Activated CD4-positive, alpha-beta T cell treated with anti-CD3 and anti-CD28 coated beads for 36 hours (primary cell): Measurements from ENCODE around the gene POLR3K. TPM values are rescaled to one million over a fixed set of nuclear protein-coding genes. Genes with fewer than 3 reads are reported as not detected.

ENCODE experiments used
- ATAC-seq: fragments of 200-7000 bp; cut with Tn5 transposase; one replicate; pipeline ENCODE4 v1.10.0; 2021; ENCODE audit warnings: mild to moderate bottlenecking, moderate library complexity
- CTCF ChIA-PET: fragments of 350-600 bp; sonication (Branson Sonifier 250); formaldehyde crosslinking; loops from one replicate; lab custom pipeline; 2021; ENCODE audit warnings: antibody characterized with exemption; lab: Charles Lee
- POLR2A ChIA-PET: fragments of 350-600 bp; sonication (Branson Sonifier 250); formaldehyde crosslinking; loops from one replicate; lab custom pipeline; 2021; ENCODE audit warnings: antibody characterized with exemption, inconsistent platforms; lab: Charles Lee
- DNase-seq: peaks from one replicate; pipeline ENCODE4 v3.0.0-alpha.2; 2020
- H3K27ac Mint-ChIP-seq: one replicate; pipeline ENCODE4 v1.8.0; 2021; ENCODE audit warnings: mixed read lengths
- H3K27me3 Mint-ChIP-seq: one replicate; pipeline ENCODE4 v1.8.0; 2021; ENCODE audit warnings: mixed read lengths
- H3K36me3 Mint-ChIP-seq: one replicate; pipeline ENCODE4 v1.8.0; 2021; ENCODE audit warnings: low read depth, mixed read lengths
- H3K4me1 Mint-ChIP-seq: one replicate; pipeline ENCODE4 v1.8.0; 2021; ENCODE audit warnings: mixed read lengths
- H3K4me3 Mint-ChIP-seq: one replicate; pipeline ENCODE4 v1.8.0; 2021; ENCODE audit warnings: mild to moderate bottlenecking, moderate library complexity, mixed read lengths
- H3K9me3 Mint-ChIP-seq: one replicate; pipeline ENCODE4 v1.8.0; 2021; ENCODE audit warnings: low read depth, mixed read lengths
- intact Hi-C, 2 experiments: fragments of 100-400 bp; cut with DNase I in 1 of 2; cut with micrococcal nuclease in 1 of 2; formaldehyde crosslinking; loops; one replicate each; pipeline versions ENCODE4 v1.14.2 to v1.15.1; 2022 to 2024; cut with DNase I, micrococcal nuclease
- total RNA-seq, 2 experiments: library from RNA; stranded (reverse); gene quantifications; one replicate each; pipeline ENCODE4 v1.2.3, GENCODE V29; 2021

Gene POLR3K
- total RNA-seq, 2 experiments from 2014 or later: 31.9 to 46.8 TPM

DNA sequence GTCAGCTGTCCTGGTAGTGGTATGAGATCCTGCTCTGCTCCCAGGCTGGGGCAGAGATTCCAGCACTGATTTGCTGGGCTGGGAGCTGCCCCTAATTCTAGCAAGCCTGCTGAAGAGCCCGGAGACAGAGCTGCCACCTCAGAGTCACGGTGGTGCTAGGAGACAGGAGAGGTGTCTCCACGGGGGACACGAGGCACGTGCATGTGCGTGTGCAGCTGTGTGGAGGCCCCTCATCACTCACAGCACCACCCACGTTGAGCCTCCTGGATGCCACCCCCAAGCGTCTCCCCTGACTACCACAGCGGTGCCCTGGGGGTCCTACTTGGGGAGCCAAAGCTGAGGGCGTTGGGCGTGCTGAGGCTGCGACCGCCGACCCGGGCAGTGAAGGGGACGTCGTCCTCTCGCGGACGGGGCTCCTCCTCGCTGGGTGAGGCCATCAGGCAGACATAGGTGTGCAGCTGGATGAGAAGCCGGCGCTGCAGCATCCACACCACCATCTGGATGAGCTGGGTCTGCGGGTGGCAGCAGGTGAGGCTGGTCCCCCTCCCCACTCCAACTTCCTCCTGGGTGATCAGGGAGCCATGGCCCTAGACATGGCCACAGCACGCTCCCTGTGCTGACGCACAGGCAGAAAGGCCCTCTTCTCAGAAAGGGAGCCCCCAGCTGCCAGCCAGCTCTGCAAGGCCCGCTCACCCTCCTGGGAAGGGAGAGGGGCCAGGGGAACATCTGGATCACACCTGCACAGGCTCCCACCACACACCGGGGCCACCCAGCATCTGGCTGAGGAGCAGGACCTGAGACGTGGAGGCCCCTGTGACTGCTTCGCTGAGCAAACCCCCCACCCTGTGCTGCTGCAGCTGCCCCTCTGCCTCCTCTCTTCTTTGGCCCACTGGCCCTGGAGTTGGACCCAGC lies 36.2 kb upstream of the POLR3K start:
- H3K9me3 Mint-ChIP-seq: no peaks in the 10 kb centered on the region
- ATAC-seq (no peak), DNase-seq (no peak)
- H3K27me3 Mint-ChIP-seq: no peaks in the 10 kb centered on the region
- ChIA-PET POLR2A (no interaction called here), CTCF (interaction anchor here (10.8 kb wide), 1 partner anchor 22 kb away, joined by 214 read pairs; the partner anchor contains the start of gene RHBDF1)
- intact Hi-C loops: no loop called here
- H3K36me3 Mint-ChIP-seq: peaks cover 19% of the 10 kb centered on the region
- no peak overlapping the region for H3K27ac Mint-ChIP-seq
- no peak overlapping the region for H3K4me3 Mint-ChIP-seq
- peaks cover 10% of the 10 kb centered on the region for H3K4me1 Mint-ChIP-seq

- DNase-seq (no peak), ATAC-seq (no peak)
- no peaks in the 10 kb centered on the region for H3K27me3 Mint-ChIP-seq
- H3K27ac Mint-ChIP-seq: no peak overlapping the region
- ChIA-PET CTCF (interaction anchor here (10.8 kb wide), 1 partner anchor 21 kb away, joined by 214 read pairs; the partner anchor contains the start of gene RHBDF1), POLR2A (no interaction called here)
- peaks cover 28% of the 10 kb centered on the region for H3K36me3 Mint-ChIP-seq
- H3K4me3 Mint-ChIP-seq: no peak overlapping the region
- H3K4me1 Mint-ChIP-seq: peaks cover 20% of the 10 kb centered on the region
- intact Hi-C loops: no loop called here
- no peaks in the 10 kb centered on the region for H3K9me3 Mint-ChIP-seq
Observed at GRCh38 chr16:88613-89012, 35.2 kb upstream of the POLR3K start.

DNA sequence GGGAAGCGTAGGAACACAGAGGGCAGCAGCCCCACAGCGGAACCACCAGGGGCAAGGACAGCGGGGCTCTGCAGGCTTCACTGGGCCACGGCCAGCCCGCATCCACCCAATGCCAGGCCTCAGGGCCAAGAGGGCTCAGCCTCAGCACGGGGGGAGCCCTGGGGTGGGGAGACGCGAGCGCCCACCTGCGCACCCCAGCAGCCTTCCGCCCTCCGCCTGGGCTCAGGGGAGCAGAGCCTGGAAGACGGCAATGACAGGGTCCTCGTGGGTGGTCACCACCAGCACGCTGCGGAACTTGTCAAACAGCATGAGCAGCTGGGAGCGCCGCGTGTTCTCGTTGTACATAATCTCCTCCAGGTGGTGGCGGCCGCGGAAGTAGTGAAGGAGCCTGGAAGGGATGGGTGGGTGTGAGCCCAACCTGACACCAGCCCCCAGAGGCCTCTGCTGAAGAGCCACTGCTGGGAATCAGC lies 33.1 kb upstream of the POLR3K start:
- no peak overlapping the region for H3K27ac Mint-ChIP-seq
- no peak for DNase-seq
- H3K4me3 Mint-ChIP-seq: no peak overlapping the region
- no peaks in the 10 kb centered on the region for H3K9me3 Mint-ChIP-seq
- ATAC-seq: no peak
- intact Hi-C loops: no loop called here
- H3K4me1 Mint-ChIP-seq: peaks cover 30% of the 10 kb centered on the region
- CTCF ChIA-PET: interaction anchor here (0.5 to 1.3 kb wide), 3 partner anchors 18 to 21 kb away, joined by 3 to 5 read pairs (median 4); no protein-coding TSS in a partner anchor
- no peaks in the 10 kb centered on the region for H3K27me3 Mint-ChIP-seq
- H3K36me3 Mint-ChIP-seq: peaks cover 29% of the 10 kb centered on the region
- POLR2A ChIA-PET: no interaction called here

DNA sequence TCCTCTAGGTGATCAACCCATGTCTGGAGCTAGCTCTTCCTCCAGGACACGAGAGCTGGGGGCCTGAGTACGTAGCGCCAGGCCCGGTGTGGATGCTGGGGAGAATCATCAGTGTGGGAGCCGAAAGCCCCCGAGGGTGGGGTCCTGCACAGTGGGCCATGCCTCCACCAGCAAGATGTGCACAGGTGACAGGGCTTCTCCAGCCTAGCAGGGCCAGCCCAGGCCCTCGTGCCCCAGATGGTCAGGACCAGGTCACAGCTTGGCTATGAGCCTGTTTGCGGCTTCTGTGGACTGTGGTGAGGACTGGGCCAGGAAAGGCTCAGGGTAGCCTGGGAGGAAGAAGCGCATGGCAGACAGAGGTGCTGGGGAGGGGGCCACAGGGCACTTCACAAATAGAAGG lies 32.5 kb upstream of the POLR3K start:
- POLR2A ChIA-PET: no interaction called here
- CTCF ChIA-PET: interaction anchor here (1.4 to 3.0 kb wide), 3 partner anchors 11 to 20 kb away, joined by 3 to 16 read pairs (median 10); no protein-coding TSS in a partner anchor
- Mint-ChIP-seq H3K4me3 (no peak overlapping the region), H3K4me1 (peaks cover 30% of the 10 kb centered on the region), H3K27me3 (no peaks in the 10 kb centered on the region), H3K27ac (peak overlapping the region; percentile 42), H3K9me3 (no peaks in the 10 kb centered on the region), H3K36me3 (peaks cover 29% of the 10 kb centered on the region)
- intact Hi-C loops: no loop called here
- DNase-seq (no peak), ATAC-seq (no peak)

- ATAC-seq (no peak), DNase-seq (no peak)
- ChIA-PET POLR2A (no interaction called here), CTCF (interaction anchor here (1.4 to 3.0 kb wide), 3 partner anchors 12 to 20 kb away, joined by 3 to 16 read pairs (median 10); no protein-coding TSS in a partner anchor)
- peaks cover 30% of the 10 kb centered on the region for H3K4me1 Mint-ChIP-seq
- no peaks in the 10 kb centered on the region for H3K9me3 Mint-ChIP-seq
- intact Hi-C loops: no loop called here
- H3K36me3 Mint-ChIP-seq: peaks cover 27% of the 10 kb centered on the region
- peak overlapping the region; percentile 87 for H3K27ac Mint-ChIP-seq
- no peak overlapping the region for H3K4me3 Mint-ChIP-seq
- H3K27me3 Mint-ChIP-seq: no peaks in the 10 kb centered on the region
Observed at GRCh38 chr16:85407-85782, 32.0 kb upstream of the POLR3K start.

DNA sequence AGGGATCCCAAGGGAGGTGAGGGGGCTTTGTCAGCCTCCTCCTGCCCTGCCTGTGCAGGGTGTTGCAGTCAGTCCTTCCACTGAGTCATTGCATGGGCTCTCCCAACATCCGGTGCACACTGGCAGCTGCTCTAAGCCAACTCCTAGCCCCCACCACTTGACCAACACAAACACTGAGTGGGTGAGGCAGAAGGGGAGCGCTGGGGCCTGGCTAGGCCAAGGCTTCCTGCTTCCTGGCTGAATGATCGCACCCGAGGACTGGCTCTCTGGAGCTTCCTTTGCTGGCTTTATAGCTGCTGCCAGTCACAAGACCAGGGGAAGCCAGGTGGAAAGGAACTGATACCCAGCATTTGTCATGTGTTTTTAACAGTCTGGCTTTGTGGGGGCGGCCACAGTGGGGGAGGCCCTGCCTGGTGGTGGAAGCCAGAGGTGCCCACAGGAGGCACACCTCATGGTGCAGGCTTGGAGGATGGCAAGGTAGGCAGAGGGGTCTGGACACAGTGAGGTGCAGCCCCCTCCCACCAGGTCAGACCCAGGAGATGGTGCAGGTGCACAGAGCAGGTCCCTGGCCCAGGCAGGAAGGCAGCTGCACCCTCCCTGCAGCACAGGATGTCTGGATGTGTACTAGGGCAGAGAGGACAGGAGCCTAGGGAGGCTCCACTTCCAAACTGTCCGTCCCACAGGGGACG lies 31.5 kb upstream of the POLR3K start:
- H3K4me1 Mint-ChIP-seq: peaks cover 31% of the 10 kb centered on the region
- ATAC-seq (peak; percentile 92), DNase-seq (peak; percentile 85)
- POLR2A ChIA-PET: interaction anchor here (0.5 kb wide), 1 partner anchor 22 kb away, joined by 4 read pairs; no protein-coding TSS in a partner anchor
- H3K9me3 Mint-ChIP-seq: no peaks in the 10 kb centered on the region
- H3K27ac Mint-ChIP-seq: peak overlapping the region; percentile 87
- H3K36me3 Mint-ChIP-seq: peaks cover 26% of the 10 kb centered on the region
- intact Hi-C loops: loop anchor here in 1 of 2 experiments (1.0 kb wide), 1 partner anchor 150 kb away; no protein-coding TSS in a partner anchor
- CTCF ChIA-PET: interaction anchor here (1.4 to 3.0 kb wide), 3 partner anchors 12 to 19 kb away, joined by 3 to 16 read pairs (median 10); no protein-coding TSS in a partner anchor
- peak overlapping the region; percentile 32 for H3K4me3 Mint-ChIP-seq
- no peaks in the 10 kb centered on the region for H3K27me3 Mint-ChIP-seq

DNA sequence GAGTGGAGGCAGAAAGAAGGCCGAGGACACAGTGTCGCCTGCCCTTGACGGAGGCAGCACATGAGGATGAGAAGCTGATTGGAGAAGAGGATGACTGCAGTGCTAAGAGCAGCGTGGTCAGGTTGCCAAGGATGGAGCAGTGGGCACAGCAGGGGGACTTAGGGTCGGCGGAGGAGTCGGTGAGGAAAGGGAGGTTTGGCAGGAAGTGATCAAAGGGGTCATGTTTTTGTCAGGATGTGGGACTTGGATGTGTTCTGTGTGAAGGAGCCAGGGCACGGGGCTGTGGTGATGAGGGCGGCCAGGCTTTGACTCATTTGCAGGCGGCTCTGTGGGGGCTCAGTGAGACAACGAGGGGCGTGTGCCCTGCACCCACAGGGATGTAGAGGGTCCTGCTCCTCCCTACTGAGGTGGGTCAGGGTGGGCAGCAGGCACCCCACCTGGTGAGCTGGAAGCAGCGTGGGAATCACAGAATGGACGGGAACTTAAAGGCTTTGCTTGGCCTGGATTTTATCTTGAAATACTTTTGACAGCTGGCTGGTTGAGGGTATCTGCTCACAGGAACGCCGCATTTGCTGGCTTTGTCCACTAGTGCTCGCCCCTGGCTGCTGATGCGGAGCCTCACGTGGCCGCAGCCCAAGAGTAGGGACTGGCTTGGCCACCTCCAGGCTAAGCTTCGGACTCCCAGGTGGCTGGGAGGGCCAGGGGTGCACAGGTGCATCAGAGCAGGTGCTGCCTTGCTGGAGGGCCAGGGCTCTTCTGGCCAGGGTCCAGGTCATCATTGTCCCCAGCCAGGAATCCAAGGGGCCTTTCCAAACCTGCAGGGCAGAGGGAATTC lies 30.6 kb upstream of the POLR3K start:
- H3K36me3 Mint-ChIP-seq: peaks cover 26% of the 10 kb centered on the region
- peaks cover 36% of the 10 kb centered on the region for H3K4me1 Mint-ChIP-seq
- no peaks in the 10 kb centered on the region for H3K9me3 Mint-ChIP-seq
- intact Hi-C loops: loop anchor here in 1 of 2 experiments (1.0 kb wide), 1 partner anchor 151 kb away; no protein-coding TSS in a partner anchor
- ChIA-PET CTCF (interaction anchor here (0.7 to 3.0 kb wide), 4 partner anchors 13 to 18 kb away, joined by 3 to 16 read pairs (median 6); no protein-coding TSS in a partner anchor), POLR2A (interaction anchor here (0.5 kb wide), 1 partner anchor 23 kb away, joined by 4 read pairs; no protein-coding TSS in a partner anchor)
- H3K27me3 Mint-ChIP-seq: no peaks in the 10 kb centered on the region
- peak overlapping the region; percentile 87 for H3K27ac Mint-ChIP-seq
- ATAC-seq (peak; percentile 16), DNase-seq (peak; percentile 46)
- H3K4me3 Mint-ChIP-seq: no peak overlapping the region

GRCh38 chr16:83060-83603 lies 29.7 kb upstream of the POLR3K start:
- Mint-ChIP-seq H3K27me3 (no peaks in the 10 kb centered on the region), H3K4me1 (peaks cover 40% of the 10 kb centered on the region), H3K4me3 (no peak overlapping the region), H3K9me3 (no peaks in the 10 kb centered on the region), H3K27ac (no peak overlapping the region), H3K36me3 (peaks cover 23% of the 10 kb centered on the region)
- DNase-seq (no peak), ATAC-seq (no peak)
- ChIA-PET CTCF (interaction anchor here (0.6 to 3.0 kb wide), 3 partner anchors 14 to 17 kb away, joined by 3 to 16 read pairs (median 3); no protein-coding TSS in a partner anchor), POLR2A (no interaction called here)
- intact Hi-C loops: no loop called here

GRCh38 chr16:79151-80054 lies 26.0 kb upstream of the POLR3K start:
- peak overlapping the region; percentile 83 for H3K27ac Mint-ChIP-seq
- intact Hi-C loops: no loop called here
- DNase-seq (no peak), ATAC-seq (no peak)
- H3K4me3 Mint-ChIP-seq: peak overlapping the region; percentile 87
- CTCF ChIA-PET: interaction anchor here (1.9 to 6.8 kb wide), 2 partner anchors 14 to 18 kb away, joined by 6 to 36 read pairs; no protein-coding TSS in a partner anchor
- H3K27me3 Mint-ChIP-seq: no peaks in the 10 kb centered on the region
- H3K9me3 Mint-ChIP-seq: no peaks in the 10 kb centered on the region
- H3K36me3 Mint-ChIP-seq: peaks cover 12% of the 10 kb centered on the region
- H3K4me1 Mint-ChIP-seq: peaks cover 43% of the 10 kb centered on the region
- POLR2A ChIA-PET: no interaction called here
